ENCODE results near the gene SETD6. TPM values are rescaled to one million over a fixed set of nuclear protein-coding genes. Genes with fewer than 3 reads are reported as not detected.

Gene SETD6, protein sequence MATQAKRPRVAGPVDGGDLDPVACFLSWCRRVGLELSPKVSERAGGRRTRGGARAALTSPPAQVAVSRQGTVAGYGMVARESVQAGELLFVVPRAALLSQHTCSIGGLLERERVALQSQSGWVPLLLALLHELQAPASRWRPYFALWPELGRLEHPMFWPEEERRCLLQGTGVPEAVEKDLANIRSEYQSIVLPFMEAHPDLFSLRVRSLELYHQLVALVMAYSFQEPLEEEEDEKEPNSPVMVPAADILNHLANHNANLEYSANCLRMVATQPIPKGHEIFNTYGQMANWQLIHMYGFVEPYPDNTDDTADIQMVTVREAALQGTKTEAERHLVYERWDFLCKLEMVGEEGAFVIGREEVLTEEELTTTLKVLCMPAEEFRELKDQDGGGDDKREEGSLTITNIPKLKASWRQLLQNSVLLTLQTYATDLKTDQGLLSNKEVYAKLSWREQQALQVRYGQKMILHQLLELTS
- total RNA-seq, result 10 to 100 TPM; 12.6 to 17.8 TPM

DNA sequence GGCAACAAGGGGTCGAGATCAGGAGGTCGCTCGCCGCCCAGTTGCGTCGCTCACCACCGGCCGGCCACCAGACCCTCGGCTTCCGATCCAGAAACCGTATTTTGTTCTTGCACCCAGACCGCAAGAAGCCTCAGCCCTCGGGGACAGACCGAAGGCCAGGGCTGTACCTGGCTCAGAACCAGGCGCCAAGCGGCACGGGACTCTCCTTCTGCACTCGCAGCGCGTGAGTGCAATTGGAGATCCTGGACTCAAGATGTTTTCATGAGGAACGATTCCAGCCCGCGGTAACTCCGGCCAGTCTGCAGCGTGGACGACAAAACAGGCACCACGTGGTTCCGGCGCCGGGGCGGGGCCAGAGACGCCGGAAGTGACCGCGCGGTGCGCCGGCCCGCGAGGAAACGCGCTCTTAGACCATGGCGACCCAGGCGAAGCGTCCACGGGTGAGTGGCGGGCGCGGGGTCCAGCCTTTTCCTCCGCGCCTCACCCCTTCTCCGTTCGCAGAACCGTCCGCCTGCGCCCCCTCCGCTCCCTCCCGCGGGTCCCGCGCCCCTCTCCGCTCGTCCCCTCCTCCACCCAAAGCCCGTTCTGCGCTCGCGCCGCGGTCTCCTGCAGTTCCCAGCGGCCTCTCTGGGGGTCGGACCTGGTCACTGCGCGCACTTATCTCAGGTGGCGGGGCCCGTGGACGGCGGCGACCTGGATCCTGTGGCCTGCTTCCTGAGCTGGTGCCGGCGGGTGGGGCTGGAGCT, at the start of gene SETD6:
SETD6 (plus strand) TSS at position 393 of the 746 bp plus-strand sequence; CDS start at position 414, 21 bp downstream.
- peaks cover 49% of the 10 kb centered on the region for H3K4me1 Mint-ChIP-seq
- CTCF ChIA-PET, result interaction anchor here (1.4 to 5.0 kb wide), 2 partner anchors 10 to 241 kb away, joined by 4 to 36 read pairs; no protein-coding TSS in a partner anchor
- no peaks in the 10 kb centered on the region for H3K9me3 Mint-ChIP-seq (ENCODE audit: low read depth)
- peak within 1 kb of the TSS; percentile 85 for H3K27ac Mint-ChIP-seq
- H3K36me3 Mint-ChIP-seq, result peaks cover 28% of the 10 kb centered on the region
- no peaks in the 10 kb centered on the region for H3K27me3 Mint-ChIP-seq
- peak within 1 kb of the TSS; percentile 86 for H3K4me3 Mint-ChIP-seq
- ATAC-seq, result peak; percentile 84
- peak; percentile 83 for DNase-seq

DNA sequence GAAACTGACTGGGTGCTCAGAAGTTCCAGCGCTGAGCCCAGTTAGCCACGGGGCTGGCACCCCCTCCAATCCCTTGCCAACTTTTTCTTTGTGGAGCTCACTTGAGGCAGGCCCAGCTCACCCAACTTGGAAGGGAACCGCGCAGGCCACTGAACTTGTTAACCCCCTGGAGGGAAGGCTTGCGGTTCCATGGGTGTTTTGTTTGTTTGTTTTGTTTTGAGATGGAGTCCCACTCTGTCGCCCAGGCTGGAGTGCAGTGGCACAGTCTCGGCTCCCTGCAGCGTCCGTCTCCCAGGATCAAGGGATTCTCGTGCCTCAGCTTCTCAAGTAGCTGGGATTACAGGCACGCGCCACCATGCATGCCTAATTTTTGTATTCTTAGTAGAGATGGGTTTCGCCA, 49.5 kb upstream of the SETD6 start:
- no peak for ATAC-seq
- Mint-ChIP-seq H3K4me3 (no peak overlapping the region), H3K36me3 (no peaks in the 10 kb centered on the region), H3K27ac (no peak overlapping the region), H3K9me3 (ENCODE audit: low read depth) (no peaks in the 10 kb centered on the region), H3K27me3 (peaks cover 75% of the 10 kb centered on the region), H3K4me1 (no peaks in the 10 kb centered on the region)
- CTCF ChIA-PET, result interaction anchor here (1.1 to 2.2 kb wide), 2 partner anchors 23 to 129 kb away, joined by 3 to 9 read pairs; no protein-coding TSS in a partner anchor
- no peak for DNase-seq

DNA sequence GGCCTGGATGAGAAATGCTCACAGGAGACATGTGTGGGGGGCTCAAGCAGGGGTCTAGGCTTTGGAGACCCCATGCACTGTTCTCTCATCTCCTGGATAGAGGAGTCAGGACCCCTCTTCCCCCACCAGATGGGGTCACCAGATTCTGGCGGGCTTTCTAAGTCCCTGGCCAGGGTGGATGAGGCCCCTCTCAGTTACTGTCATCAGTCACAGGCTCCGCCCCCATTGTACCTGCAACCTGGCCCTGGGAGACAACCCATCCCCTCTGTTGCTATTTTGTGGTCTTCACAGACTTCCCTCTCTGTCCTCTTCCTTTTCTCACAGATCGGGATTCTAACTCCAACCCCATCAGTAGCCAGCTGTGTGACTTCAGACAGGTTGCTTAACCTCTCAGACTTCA, 48.9 kb upstream of the SETD6 start:
- Mint-ChIP-seq H3K27me3 (peaks cover 72% of the 10 kb centered on the region), H3K4me1 (no peaks in the 10 kb centered on the region), H3K36me3 (no peaks in the 10 kb centered on the region), H3K9me3 (ENCODE audit: low read depth) (no peaks in the 10 kb centered on the region), H3K4me3 (no peak overlapping the region), H3K27ac (no peak overlapping the region)
- no peak for ATAC-seq
- CTCF ChIA-PET, result interaction anchor here (1.1 to 2.2 kb wide), 2 partner anchors 22 to 130 kb away, joined by 3 to 9 read pairs; no protein-coding TSS in a partner anchor
- DNase-seq, result no peak

DNA sequence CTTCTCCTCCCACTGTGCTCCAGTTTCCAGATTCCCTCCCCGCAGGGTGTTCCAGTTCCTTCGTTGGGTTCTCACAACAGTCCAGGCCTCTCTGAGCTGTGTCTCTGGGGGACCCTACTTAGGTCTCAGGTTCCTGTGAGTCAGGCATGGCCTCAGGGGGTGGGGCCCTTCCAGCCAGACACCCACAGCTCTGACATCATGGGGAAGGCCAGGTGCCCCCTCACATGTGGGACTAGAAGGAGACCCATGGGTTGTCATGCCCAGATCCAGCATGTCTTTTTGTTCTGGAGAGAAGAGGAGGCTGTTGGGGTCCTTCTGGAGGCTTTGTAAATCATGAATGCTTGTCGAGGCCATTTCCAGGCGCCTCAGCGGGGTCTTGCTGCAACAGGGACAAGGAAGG, 47.4 kb upstream of the SETD6 start:
- DNase-seq, result no peak
- Mint-ChIP-seq H3K36me3 (no peaks in the 10 kb centered on the region), H3K9me3 (ENCODE audit: low read depth) (no peaks in the 10 kb centered on the region), H3K27me3 (peaks cover 57% of the 10 kb centered on the region), H3K27ac (no peak overlapping the region), H3K4me3 (no peak overlapping the region), H3K4me1 (no peaks in the 10 kb centered on the region)
- CTCF ChIA-PET, result no interaction called here
- no peak for ATAC-seq

DNA sequence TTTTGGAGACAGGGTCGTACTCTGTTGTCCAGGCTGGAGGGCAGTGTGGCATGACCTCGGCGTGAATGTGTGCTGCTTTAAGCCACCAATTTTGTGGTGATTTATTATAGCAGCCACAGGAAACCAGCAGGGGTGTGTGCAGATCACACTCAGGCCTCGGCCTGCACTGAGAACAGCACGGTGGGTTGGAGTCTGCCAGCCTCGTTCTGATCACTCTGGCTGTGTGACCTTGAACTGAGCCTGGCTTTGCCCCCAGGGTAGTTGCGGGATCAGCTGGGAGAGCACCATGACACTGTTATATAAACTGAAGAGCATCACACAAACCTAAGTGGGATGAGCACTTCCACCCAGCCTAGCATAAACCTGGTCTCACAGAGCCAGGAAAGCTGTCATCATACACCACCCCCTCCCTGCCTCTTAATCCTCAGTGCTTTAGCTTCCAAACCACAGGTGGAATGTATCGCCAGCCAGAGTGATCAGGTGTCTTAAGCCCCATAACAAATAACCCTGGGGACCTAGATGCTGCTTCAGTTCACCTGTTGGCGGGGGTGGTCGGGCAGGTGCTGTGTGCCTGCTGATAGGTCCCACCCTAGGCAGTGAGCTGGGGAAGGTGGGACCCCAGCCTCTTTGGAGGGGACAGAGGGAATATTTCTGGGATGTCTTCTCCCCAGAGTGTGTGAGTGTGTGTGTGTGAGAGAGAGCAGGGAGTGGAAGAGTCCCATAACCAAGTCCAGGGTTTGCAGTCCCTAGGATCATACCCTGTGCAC, 43.9 kb upstream of the SETD6 start:
- H3K27me3 Mint-ChIP-seq, result peaks cover 47% of the 10 kb centered on the region
- CTCF ChIA-PET, result interaction anchor here (0.5 to 2.2 kb wide), 5 partner anchors 16 to 888 kb away, joined by 3 to 6 read pairs (median 3); no protein-coding TSS in a partner anchor

DNA sequence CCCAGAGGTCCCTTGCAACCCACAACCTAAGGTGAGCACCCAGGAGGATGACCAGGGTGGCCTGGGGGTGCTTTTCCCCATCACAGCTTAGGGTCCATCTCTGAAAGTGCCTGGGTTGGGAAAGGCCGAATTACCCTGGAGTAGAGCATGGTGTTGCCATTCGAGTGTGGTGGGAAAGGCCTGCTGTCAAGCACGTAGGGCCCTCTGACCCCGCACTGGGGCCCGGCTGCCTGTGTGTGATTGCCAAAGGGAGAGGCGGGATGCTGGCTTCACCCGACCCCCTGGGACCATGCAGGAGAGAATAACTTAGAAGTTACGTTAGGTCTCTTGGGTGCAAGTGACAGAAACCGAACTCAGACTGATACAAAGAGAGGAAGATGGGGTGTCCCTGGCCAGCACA, 43.1 kb upstream of the SETD6 start:
- H3K36me3 Mint-ChIP-seq, result no peaks in the 10 kb centered on the region
- DNase-seq (no peak), ATAC-seq (no peak)
- peaks cover 40% of the 10 kb centered on the region for H3K27me3 Mint-ChIP-seq
- no peak overlapping the region for H3K4me3 Mint-ChIP-seq
- no peak overlapping the region for H3K27ac Mint-ChIP-seq
- no peaks in the 10 kb centered on the region for H3K9me3 Mint-ChIP-seq (ENCODE audit: low read depth)
- CTCF ChIA-PET, result interaction anchor here (1.2 to 2.2 kb wide), 2 partner anchors 16 to 136 kb away, joined by 4 to 6 read pairs; no protein-coding TSS in a partner anchor
- H3K4me1 Mint-ChIP-seq, result no peaks in the 10 kb centered on the region

More for the DNA sequence above, 43.9 kb upstream of the SETD6 start:
- Mint-ChIP-seq H3K27ac (no peak overlapping the region), H3K9me3 (ENCODE audit: low read depth) (no peaks in the 10 kb centered on the region), H3K4me1 (no peaks in the 10 kb centered on the region), H3K36me3 (no peaks in the 10 kb centered on the region), H3K4me3 (no peak overlapping the region)
- DNase-seq (no peak), ATAC-seq (no peak)

DNA sequence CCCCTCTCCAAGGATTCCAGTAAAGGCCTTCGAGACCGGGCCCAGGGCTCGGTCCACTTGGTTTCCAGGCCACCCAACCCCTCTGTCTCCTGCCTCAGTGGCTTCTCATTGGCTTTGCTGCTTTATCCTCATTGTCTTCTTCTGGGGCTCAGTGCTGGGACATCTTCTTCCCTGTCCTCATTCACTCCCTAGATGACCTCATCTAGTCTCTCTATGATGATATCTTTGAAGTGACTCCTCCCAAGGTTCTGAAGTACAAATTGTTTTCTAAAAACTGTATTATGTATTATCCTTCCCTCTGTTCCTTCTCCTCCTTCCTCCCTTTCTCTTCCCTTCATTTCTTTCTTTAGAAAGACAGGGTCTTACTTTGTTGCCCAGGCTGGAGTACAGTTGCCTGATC, 42.5 kb upstream of the SETD6 start:
- no peaks in the 10 kb centered on the region for H3K9me3 Mint-ChIP-seq (ENCODE audit: low read depth)
- H3K27ac Mint-ChIP-seq, result no peak overlapping the region
- DNase-seq, result no peak
- H3K4me3 Mint-ChIP-seq, result no peak overlapping the region
- ATAC-seq, result no peak
- H3K27me3 Mint-ChIP-seq, result peaks cover 36% of the 10 kb centered on the region
- no peaks in the 10 kb centered on the region for H3K36me3 Mint-ChIP-seq
- no peaks in the 10 kb centered on the region for H3K4me1 Mint-ChIP-seq
- CTCF ChIA-PET, result interaction anchor here (1.2 to 2.2 kb wide), 3 partner anchors 15 to 136 kb away, joined by 4 to 6 read pairs (median 4); no protein-coding TSS in a partner anchor

DNA sequence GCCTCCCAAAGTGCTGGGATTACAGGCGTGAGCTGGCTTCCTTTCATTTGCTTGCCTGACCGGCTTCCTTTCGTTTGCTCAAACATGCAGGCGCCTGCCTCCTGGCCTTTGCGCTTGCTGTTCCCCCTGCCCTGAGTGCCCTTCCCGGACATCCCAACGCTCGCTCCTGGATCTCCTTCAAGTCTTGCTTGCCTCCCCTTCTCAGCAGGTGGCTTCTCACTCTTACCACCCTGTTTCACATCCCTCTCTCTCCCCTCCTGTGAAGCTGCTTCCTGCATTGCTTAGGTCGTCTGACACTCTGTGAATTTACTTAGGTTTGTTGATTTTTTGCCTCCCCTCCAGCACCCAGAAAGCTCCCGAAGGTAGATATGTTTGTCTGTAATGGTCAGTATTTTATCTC, 41.0 kb upstream of the SETD6 start:
- Mint-ChIP-seq H3K27me3 (peaks cover 27% of the 10 kb centered on the region), H3K36me3 (no peaks in the 10 kb centered on the region), H3K4me1 (no peaks in the 10 kb centered on the region), H3K4me3 (no peak overlapping the region), H3K9me3 (ENCODE audit: low read depth) (no peaks in the 10 kb centered on the region), H3K27ac (no peak overlapping the region)
- ATAC-seq, result no peak
- CTCF ChIA-PET, result no interaction called here
- no peak for DNase-seq

DNA sequence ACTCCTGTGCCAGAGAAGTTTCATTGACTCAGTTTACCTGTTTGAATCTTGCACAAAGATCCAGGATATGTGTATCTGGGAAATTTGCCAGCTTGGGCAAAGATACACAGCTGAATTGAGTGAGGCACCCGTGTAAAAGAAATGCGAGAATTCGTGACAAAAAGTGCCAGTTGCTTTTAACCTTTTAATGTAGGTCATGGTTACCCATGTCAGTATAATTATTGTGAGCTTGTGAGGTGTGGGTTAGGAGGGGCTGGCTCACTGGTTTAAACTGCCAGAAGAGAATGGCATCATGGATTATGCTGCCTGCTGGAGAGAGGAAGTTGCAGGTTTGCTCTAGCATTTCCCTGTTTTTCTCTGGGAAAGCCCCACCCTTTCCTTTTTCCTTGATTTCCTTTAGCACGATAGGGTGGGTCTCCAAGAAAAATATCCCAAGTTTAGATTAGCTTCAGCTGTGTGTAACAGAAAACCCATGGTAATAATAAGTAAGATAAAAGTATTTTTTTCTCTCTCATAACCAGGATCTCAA, 40.2 kb upstream of the SETD6 start:
- DNase-seq, result no peak
- CTCF ChIA-PET, result no interaction called here
- H3K27ac Mint-ChIP-seq, result no peak overlapping the region
- H3K27me3 Mint-ChIP-seq, result peaks cover 25% of the 10 kb centered on the region
- H3K4me3 Mint-ChIP-seq, result no peak overlapping the region
- ATAC-seq, result no peak
- no peaks in the 10 kb centered on the region for H3K36me3 Mint-ChIP-seq
- H3K9me3 Mint-ChIP-seq (ENCODE audit: low read depth), result no peaks in the 10 kb centered on the region
- no peaks in the 10 kb centered on the region for H3K4me1 Mint-ChIP-seq

DNA sequence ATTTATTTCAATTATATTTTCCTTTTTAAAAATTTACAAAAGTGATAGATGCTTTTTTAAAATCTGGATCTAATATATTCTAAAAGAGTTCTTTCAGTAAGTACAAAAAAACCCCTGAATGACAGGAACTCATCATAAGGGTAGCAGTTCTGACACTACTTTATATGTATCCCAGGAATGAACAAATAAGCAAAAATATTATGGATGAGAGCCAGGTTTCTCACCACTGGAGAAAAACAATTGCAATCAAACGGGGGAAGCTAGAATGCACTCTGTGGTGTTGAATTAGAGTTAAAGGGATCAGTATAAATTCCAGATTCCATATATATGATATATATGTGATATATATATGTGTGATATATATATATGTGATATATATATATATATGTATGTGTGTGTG, 38.5 kb upstream of the SETD6 start:
- Mint-ChIP-seq H3K4me3 (no peak overlapping the region), H3K27me3 (peaks cover 21% of the 10 kb centered on the region), H3K4me1 (no peaks in the 10 kb centered on the region), H3K9me3 (ENCODE audit: low read depth) (no peaks in the 10 kb centered on the region), H3K36me3 (no peaks in the 10 kb centered on the region), H3K27ac (no peak overlapping the region)
- no peak for DNase-seq
- ATAC-seq, result no peak
- CTCF ChIA-PET, result no interaction called here

DNA sequence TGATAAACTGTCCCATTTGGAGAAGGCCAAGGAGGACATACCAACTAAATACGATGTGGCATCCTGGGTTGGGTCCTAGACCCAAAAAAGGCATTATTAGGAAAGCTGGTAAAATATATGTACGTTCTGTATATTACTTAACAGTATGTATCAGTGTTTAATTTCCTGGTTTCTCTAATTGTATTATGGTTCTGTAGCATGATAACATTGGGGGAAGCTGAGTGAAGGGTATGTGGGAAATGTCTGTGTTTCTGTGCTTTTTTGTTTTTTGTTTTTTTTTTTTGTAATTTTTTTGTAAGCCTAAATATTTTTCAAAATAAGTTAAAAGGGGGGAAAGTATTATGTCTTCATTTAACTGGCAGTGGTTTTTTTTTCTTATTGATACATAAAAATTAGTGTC, 36.9 kb upstream of the SETD6 start:
- Mint-ChIP-seq H3K27ac (no peak overlapping the region), H3K27me3 (peaks cover 22% of the 10 kb centered on the region), H3K4me3 (no peak overlapping the region), H3K9me3 (ENCODE audit: low read depth) (no peaks in the 10 kb centered on the region), H3K4me1 (no peaks in the 10 kb centered on the region), H3K36me3 (no peaks in the 10 kb centered on the region)
- CTCF ChIA-PET, result interaction anchor here (0.9 kb wide), 1 partner anchor 10 kb away, joined by 3 read pairs; no protein-coding TSS in a partner anchor
- ATAC-seq, result no peak
- DNase-seq, result no peak

DNA sequence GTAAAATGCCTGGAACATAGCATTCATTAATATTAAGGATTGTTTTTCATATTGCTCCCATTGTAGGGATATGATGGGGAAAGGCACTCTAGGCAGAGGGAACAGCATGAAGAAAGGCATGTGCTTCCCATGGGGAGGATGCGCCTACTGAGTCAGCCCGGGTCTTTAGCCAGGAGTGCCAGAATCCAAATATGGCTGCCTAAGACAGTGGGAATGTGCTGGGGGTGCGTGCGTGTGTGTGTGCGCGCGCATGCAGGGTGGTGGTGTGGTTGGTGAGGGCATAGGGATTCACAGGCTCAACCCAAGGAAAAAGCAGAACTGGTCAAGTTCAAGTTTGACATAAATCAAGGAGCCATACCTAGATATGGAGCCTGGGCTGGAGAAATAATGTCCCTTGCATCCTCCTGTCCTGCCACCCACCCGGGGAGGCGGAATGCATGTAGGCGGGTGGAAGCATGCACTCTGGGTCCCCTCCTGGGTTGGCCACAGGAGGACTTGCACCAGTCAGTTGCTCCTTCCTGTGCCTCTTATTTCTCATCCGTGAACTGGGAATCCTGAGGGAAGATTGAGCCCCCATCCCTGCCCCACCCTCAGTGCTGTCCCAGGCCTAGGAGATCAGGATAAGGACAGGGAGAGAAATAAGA, 34.0 kb upstream of the SETD6 start:
- H3K9me3 Mint-ChIP-seq (ENCODE audit: low read depth), result no peaks in the 10 kb centered on the region
- no peak overlapping the region for H3K4me3 Mint-ChIP-seq
- peaks cover 15% of the 10 kb centered on the region for H3K27me3 Mint-ChIP-seq
- H3K36me3 Mint-ChIP-seq, result no peaks in the 10 kb centered on the region
- ATAC-seq (no peak), DNase-seq (no peak)
- H3K27ac Mint-ChIP-seq, result no peak overlapping the region
- no peaks in the 10 kb centered on the region for H3K4me1 Mint-ChIP-seq
- CTCF ChIA-PET, result no interaction called here

Measured in activated CD8-positive, alpha-beta memory T cell treated with anti-CD3 and anti-CD28 coated beads, Interleukin-2, amount 10 ng/mL, durations not matched to agents 7 days and 5 days (primary cell).